VCaP (cell line): ENCODE data around the gene FAM111A.
"Not testable (repeated sequence)": the region's sequence is repeated elsewhere in the genome, so short reads cannot be mapped to it uniquely, and the experiment has no call there.

Experiments
- H3K27ac ChIP-seq: fragments of 450-650 bp; 2 replicates; pipeline ENCODE4 v1.5.1; 2017
- CTCF ChIP-seq: fragments of 450-650 bp; conservative IDR thresholded peaks from 2 replicates; pipeline ENCODE4 v1.5.1; 2017; ENCODE audit warnings: mild to moderate bottlenecking, moderate library complexity

FAM111A gene

GRCh38 chr11:59142530-59143507, at the start of gene FAM111A:
TSS of gene FAM111A (plus strand) at chr11:59142856. CDS start at chr11:59148873, 6,017 bp downstream.
- H3K27ac ChIP-seq = peak within 1 kb of the TSS; percentile 89
- TF ChIP-seq CTCF = peak; percentile 54

- not testable (repeated sequence) for H3K27ac ChIP-seq
Measured at GRCh38 chr11:59093576-59093975, 49.1 kb upstream of the FAM111A start.

GRCh38 chr11:59095225-59095624, 47.4 kb upstream of the FAM111A start:
- H3K27ac ChIP-seq = not testable (repeated sequence)

GRCh38 chr11:59095972-59096575, 46.6 kb upstream of the FAM111A start:
- not testable (repeated sequence) for H3K27ac ChIP-seq

GRCh38 chr11:59097113-59097708, 45.4 kb upstream of the FAM111A start:
- TF ChIP-seq CTCF = peak; percentile 70
- H3K27ac ChIP-seq = no peak overlapping the region; the same call in 1 of the 2 replicates

GRCh38 chr11:59097938-59098337, 44.7 kb upstream of the FAM111A start:
- not testable (repeated sequence) for H3K27ac ChIP-seq

- TF ChIP-seq CTCF = peak; percentile 68
- H3K27ac ChIP-seq = peak overlapping the region; percentile 73
Measured at GRCh38 chr11:59102259-59102765, 40.3 kb upstream of the FAM111A start.

GRCh38 chr11:59106363-59107336, 36.0 kb upstream of the FAM111A start, which contains the start of gene FAM111B:
TSS of gene FAM111B (plus strand) at chr11:59107237. CDS start at chr11:59109626, 2,389 bp downstream.
- peak within 1 kb of the TSS; percentile 65 for H3K27ac ChIP-seq
- TF ChIP-seq CTCF = no peak; the same call in 1 of the 2 replicates

GRCh38 chr11:59107721-59108120, 34.9 kb upstream of the FAM111A start:
- peak overlapping the region; percentile 65 for H3K27ac ChIP-seq
